Tibial artery (tissue), 4 donors: Measurements from ENCODE around the gene OR10T2.
"Not testable (repeated sequence)": the region's sequence is repeated elsewhere in the genome, so short reads cannot be mapped to it uniquely, and the experiment has no call there.

Experiments used
- DNase-seq, 2 donors: peaks; one replicate each; pipeline ENCODE4 v3.0.0-alpha.2; 2019
- H3K27ac ChIP-seq, 2 donors: fragments of 200-600 bp; sonication (generic) in 1 of 2; 1 replicate in 1 of 2; 2 replicates in 1 of 2; pipeline ENCODE4 v1.5.1; 2018 to 2019; ENCODE audit warnings: mild to moderate bottlenecking in 1 of 2
- H3K27me3 ChIP-seq, 2 donors: fragments of 200-600 bp; sonication (generic) in 1 of 2; one replicate each; pipeline versions ENCODE4 v1.5.1 to v1.6.0; 2016 to 2019
- H3K36me3 ChIP-seq, 3 donors: fragments of 200-600 bp; sonication (generic) in 2 of 3; one replicate each; pipeline ENCODE4 v1.5.1; 2016 to 2019; ENCODE audit warnings: mild to moderate bottlenecking in 2 of 3
- H3K4me1 ChIP-seq, 4 donors: fragments of 200-600 bp; sonication (generic) in 2 of 4; 1 replicate in 3 of 4; 2 replicates in 1 of 4; pipeline ENCODE4 v1.5.1; 2016 to 2019
- H3K4me3 ChIP-seq, 2 donors: fragments of 200-600 bp; sonication (generic) in 1 of 2; 1 replicate in 1 of 2; 2 replicates in 1 of 2; pipeline ENCODE4 v1.5.1; 2018 to 2019; ENCODE audit warnings: mild to moderate bottlenecking in 2 of 2
- H3K9me3 ChIP-seq, 3 donors: fragments of 200-600 bp; sonication (generic) in 1 of 3; one replicate each; pipeline ENCODE4 v1.5.1; 2016 to 2019
- intact Hi-C: fragments of 100-400 bp; cut with DNase I; formaldehyde crosslinking; loops from one replicate; pipeline ENCODE4 v1.15.0; 2023; ENCODE audit warnings: low total_unique reads
- TF ChIP-seq, protein P1 (sequence below), 2 experiments: fragments of 200-600 bp in 1 of 2; fragments of 450-650 bp in 1 of 2; IDR thresholded peaks; one replicate each; pipeline ENCODE4 v1.5.1; 2017 to 2019; ENCODE audit warnings: antibody characterized with exemption in 2 of 2, mild to moderate bottlenecking in 1 of 2, moderate library complexity in 1 of 2

OR10T2 gene

DNA sequence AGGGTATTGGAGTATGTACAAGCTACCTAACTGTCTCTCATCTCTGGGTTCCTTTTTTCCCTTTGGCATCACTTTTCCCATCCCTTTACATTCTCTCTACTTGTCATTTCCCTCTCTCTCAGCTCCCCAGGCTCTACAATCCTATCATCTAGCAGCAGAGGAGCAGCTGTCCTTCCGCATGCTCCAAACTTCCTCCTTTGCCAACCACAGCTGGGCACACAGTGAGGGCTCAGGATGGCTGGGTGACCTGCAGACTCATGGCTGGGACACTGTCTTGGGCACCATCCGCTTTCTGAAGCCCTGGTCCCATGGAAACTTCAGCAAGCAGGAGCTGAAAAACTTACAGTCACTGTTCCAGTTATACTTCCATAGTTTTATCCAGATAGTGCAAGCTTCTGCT is 45.0 kb downstream of the OR10T2 start:
- TF ChIP-seq, protein P1, sequence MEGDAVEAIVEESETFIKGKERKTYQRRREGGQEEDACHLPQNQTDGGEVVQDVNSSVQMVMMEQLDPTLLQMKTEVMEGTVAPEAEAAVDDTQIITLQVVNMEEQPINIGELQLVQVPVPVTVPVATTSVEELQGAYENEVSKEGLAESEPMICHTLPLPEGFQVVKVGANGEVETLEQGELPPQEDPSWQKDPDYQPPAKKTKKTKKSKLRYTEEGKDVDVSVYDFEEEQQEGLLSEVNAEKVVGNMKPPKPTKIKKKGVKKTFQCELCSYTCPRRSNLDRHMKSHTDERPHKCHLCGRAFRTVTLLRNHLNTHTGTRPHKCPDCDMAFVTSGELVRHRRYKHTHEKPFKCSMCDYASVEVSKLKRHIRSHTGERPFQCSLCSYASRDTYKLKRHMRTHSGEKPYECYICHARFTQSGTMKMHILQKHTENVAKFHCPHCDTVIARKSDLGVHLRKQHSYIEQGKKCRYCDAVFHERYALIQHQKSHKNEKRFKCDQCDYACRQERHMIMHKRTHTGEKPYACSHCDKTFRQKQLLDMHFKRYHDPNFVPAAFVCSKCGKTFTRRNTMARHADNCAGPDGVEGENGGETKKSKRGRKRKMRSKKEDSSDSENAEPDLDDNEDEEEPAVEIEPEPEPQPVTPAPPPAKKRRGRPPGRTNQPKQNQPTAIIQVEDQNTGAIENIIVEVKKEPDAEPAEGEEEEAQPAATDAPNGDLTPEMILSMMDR (IDR thresholded peaks at IDR 0.05), result no peak
- no peaks in the 10 kb centered on the region for H3K27me3 ChIP-seq
- no peaks in the 10 kb centered on the region for H3K9me3 ChIP-seq
- intact Hi-C loops, result no loop called here
- no peak overlapping the region for H3K4me3 ChIP-seq
- no peak for DNase-seq
- H3K4me1 ChIP-seq, result no peaks in the 10 kb centered on the region
- no peaks in the 10 kb centered on the region for H3K36me3 ChIP-seq
- H3K27ac ChIP-seq, result no peak overlapping the region

DNA sequence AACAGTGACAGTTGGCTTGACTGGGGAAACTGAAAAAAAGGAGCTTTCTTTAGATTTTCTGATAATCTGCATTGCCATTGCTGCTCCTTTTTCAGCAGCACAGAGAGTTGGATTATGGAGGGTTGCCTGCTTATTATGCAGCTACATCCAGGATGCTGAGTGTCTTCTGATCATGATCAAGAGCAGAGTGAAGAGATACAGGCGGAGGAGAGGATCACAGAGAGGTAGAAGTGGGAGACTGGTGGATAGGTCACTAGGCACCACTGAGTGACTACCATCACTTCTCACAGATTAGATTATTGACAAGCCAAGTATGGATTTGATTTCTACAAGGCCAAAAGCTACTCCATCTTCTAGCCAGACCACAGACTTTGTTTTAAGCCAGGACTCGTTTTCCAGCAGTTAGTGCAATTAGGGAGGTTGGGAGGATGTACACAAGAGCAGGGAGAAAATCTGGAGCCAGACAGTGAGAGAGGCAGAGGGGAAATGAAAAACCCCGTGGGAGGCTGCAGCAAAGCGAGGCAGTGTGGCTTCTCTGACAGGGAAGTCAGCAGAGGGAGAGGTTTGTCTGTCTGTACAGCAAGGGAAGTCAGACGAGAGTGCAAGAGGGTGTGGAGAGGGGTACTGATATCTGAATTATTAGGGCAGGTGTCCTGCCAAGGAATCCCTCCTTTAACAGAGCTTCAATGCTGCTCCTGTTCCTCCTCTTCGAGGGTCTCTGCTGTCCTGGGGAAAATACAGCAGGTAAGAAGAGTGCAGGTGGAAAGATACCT is 45.8 kb downstream of the OR10T2 start, which contains the start of gene CD1E:
Gene CD1E (plus strand): TSS at position 592 of the 773 bp plus-strand sequence. CDS start 95 bp downstream, at position 687.
- Histone ChIP-seq H3K9me3 (no peaks in the 10 kb centered on the region), H3K4me1 (no peaks in the 10 kb centered on the region), H3K4me3 (no peak within 1 kb of the TSS), H3K27ac (no peak within 1 kb of the TSS), H3K27me3 (no peaks in the 10 kb centered on the region), H3K36me3 (no peaks in the 10 kb centered on the region)
- TF ChIP-seq, protein P1 (IDR thresholded peaks at IDR 0.05), result no peak
- DNase-seq, result no peak
- intact Hi-C loops, result no loop called here

DNA sequence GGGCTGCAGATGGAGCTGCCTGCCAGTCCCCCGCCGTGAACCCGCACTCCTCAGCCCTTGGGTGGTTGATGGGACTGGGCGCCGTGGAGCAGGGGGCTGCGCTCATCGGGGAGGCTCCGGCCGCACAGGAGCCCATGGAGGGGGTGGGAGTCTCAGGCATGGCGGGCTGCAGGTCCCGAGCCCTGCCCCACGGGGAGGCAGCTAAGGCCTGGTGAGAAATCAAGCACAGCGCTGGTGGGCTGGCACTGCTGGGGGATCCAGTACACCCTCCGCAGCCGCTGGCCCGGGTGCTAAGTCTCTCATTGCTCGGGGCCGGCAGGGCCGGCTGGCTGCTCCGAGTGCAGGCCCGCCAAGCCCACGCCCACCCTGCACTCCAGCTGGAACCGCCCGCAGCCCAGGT is 50.3 kb downstream of the OR10T2 start:
- intact Hi-C loops, H3K36me3 ChIP-seq, H3K9me3 ChIP-seq: not testable (repeated sequence)

More for the DNA sequence above, 50.3 kb downstream of the OR10T2 start:
- not testable (repeated sequence) for H3K4me3 ChIP-seq, H3K4me1 ChIP-seq, H3K27ac ChIP-seq, DNase-seq, H3K27me3 ChIP-seq
